ENCODE data around the gene SLC2A6. TPM values are rescaled to one million over a fixed set of nuclear protein-coding genes. Genes with fewer than 3 reads are reported as not detected.

The SLC2A6 gene
- total RNA-seq, 1 donor from 2014 or later = 4.2 TPM

DNA sequence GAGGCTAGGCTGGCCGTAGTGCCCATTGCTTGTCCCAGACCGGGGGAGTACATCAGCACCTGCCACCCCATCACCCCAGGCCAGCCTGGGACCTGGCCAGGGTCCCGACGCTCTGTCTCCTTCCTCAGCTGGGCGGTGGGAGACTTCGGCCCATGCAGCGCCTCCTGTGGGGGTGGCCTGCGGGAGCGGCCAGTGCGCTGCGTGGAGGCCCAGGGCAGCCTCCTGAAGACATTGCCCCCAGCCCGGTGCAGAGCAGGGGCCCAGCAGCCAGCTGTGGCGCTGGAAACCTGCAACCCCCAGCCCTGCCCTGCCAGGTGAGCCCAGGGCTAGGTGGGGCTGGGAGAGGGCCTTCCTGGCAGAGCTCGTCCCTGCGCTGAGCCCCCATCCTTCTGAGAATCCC, 35.7 kb downstream of the SLC2A6 start:
- intact Hi-C loops (cut with micrococcal nuclease) = no loop called here

GRCh38 chr9:133441571-133441970, 37.3 kb downstream of the SLC2A6 start:
- intact Hi-C loops (cut with micrococcal nuclease) = no loop called here

DNA sequence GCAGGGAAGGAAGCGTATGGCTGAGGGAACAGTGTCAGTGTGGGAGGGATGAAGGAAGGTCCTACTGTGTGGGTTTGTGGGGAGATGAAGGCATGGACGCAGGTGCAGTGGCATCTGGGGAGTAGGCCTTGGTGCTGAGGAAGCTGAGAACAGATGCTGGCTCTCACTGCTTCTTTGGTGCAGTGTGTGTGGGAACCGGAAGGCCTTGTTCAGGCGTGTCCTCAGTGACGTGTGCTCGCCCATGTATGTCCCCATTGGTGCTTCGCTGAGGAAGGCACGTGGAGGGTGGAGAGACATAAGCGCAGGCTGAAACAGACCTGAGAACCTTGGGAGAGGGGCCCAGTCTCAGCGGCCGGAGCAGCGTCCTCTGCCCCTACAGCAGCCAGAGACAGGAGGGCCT, 38.0 kb downstream of the SLC2A6 start:
- intact Hi-C loops (cut with micrococcal nuclease) = no loop called here

DNA sequence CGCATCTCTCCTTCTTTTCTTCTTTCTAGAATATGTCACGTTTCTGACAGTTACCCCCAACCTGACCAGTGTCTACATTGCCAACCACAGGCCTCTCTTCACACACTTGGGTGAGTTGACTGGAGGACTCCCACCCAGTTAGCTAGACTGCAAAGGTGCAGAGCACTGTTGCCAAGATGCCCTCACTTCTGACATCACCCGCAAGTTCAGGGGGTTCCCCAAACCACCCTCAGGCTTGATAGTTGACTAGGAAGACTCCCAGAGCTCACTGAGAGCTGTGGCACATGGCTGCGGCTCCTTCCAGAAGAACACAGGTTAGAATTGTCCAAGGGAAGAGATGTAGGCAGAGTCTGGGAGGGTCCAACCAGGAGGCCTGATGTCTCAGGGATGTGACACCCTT, 39.6 kb downstream of the SLC2A6 start:
- intact Hi-C loops (cut with micrococcal nuclease) = no loop called here

DNA sequence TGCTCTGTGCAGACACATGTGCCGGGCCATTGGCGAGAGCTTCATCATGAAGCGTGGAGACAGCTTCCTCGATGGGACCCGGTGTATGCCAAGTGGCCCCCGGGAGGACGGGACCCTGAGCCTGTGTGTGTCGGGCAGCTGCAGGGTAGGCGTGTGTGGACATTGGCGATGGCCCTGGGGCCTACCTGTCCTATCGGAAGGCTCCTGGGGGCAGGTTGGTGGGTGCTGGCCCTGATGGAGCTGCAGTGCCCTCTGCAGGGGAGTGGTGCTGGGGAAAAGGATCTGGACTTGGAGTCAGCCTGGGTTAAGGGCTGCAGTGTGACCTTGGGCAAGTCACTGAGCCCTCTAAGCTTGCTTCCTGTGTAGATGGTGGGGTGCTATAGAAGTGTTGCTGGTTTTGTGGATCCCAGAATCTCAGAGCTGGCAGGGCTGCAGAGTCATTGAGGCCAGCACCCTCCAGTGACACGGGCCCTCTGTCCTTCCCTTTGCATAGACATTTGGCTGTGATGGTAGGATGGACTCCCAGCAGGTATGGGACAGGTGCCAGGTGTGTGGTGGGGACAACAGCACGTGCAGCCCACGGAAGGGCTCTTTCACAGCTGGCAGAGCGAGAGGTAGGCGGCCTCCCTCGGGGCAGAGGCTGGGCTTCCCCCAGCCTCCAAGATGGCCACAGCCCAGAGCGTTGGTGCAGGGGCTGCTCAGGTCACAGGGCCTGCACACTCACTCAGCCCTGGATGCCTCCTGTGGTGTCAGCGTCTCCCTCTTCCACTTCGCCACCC, 41.0 kb downstream of the SLC2A6 start:
- intact Hi-C loops (cut with micrococcal nuclease) = no loop called here

DNA sequence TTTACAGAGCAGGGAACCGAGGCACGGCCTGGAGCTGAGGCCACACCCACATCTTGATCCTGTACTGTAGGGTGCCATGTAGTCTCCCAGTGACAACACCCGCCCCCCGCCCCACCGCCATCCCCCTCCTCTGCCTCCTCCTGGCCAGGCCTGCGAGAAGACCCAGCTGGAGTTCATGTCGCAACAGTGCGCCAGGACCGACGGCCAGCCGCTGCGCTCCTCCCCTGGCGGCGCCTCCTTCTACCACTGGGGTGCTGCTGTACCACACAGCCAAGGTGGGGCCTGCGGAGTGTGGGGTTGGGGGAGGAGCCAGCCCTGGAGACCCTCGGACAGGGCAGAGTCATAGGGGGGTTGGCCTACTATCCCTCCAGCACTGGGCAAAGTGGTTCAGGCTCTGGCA, 42.2 kb downstream of the SLC2A6 start:
- intact Hi-C loops (cut with micrococcal nuclease) = no loop called here

DNA sequence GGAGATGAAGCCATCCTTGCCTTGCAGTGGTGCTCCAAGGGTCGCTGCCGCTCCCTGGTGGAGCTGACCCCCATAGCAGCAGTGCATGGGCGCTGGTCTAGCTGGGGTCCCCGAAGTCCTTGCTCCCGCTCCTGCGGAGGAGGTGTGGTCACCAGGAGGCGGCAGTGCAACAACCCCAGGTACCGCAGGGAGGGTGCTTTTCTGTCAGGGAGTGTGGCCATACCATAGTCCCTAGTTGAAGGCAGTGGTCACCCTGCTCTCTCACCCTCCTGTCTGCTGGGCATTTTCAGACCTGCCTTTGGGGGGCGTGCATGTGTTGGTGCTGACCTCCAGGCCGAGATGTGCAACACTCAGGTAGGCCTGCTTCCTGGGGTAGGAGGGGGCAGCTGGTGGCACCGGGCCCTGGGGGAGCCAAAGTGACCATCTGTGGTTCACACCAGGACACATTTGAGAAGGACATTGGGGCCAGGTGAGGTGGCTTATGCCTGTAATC, 45.5 kb downstream of the SLC2A6 start:
- intact Hi-C loops (cut with micrococcal nuclease) = no loop called here

- intact Hi-C loops (cut with micrococcal nuclease) = no loop called here
These were observed 48.7 kb downstream of the SLC2A6 start for GRCh38 chr9:133430244-133430643.

- intact Hi-C loops (cut with micrococcal nuclease) = no loop called here
These were observed 49.2 kb downstream of the SLC2A6 start for GRCh38 chr9:133429641-133430161.

GRCh38 chr9:133429214-133429613, 49.7 kb downstream of the SLC2A6 start:
- intact Hi-C loops (cut with micrococcal nuclease) = no loop called here

DNA sequence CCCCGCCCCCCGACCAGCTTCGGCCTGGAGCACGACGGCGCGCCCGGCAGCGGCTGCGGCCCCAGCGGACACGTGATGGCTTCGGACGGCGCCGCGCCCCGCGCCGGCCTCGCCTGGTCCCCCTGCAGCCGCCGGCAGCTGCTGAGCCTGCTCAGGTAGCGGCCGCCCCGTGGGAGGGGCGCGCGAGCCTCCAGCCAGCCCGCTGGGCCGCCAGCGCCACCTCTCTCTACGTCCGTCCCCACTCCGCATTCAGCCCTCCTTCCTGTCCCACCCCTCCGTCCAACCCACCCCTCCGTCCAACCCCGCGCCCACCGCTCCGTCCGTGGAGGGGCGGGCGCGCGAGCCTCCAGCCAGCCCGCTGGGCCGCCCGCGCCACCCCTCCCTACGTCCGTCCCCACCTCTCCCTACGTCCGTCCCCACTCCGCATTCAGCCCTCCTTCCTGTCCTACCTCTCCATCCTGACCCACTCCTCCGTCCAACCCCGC, 50.2 kb downstream of the SLC2A6 start:
- intact Hi-C loops (cut with micrococcal nuclease) = no loop called here

DNA sequence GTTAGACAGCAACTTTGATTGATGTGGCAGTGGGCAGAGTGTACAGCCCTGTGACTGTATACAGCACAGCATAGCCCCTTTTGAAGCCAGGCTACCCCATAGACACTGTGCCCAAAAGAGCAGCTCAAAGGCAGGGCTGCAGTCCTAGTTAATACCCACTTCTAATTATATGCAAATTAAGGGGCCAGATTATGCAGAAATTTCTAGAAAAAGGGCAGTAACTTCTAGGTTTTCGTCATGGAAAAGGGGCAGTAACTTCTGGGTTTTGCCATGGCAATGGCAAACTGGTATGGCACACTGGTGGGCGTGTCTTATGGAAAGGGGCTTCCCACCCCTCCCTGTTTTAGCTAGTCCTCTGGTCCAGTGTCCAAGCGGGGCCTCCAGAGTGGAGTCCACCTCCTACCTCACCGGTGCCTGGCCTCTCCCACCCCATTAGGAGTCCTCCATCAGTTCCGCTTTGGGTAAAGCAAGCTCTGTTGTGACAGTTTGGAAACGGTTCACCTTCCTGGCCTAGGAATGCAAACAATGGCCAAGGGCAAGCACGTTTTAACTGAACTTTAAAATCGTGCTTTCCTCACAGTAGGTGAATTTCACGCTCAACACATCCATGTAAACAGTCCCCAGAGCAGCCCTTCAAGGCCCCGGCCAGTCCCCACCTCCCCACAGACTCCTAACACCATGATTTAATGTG, 51.1 kb downstream of the SLC2A6 start:
- intact Hi-C loops (cut with micrococcal nuclease) = no loop called here

DNA sequence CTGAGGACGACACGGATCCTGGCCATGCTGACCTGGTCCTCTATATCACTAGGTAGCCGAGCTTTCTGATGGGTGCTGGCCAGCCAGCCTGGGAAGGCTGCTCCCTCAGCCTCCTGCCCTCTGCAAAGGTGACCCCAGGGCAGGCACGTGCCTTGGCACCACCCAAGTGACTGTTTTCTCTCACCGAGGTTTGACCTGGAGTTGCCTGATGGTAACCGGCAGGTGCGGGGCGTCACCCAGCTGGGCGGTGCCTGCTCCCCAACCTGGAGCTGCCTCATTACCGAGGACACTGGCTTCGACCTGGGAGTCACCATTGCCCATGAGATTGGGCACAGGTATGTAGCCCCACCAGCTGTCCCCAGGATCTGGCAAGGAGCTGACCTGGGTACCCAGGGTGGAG, 52.9 kb downstream of the SLC2A6 start:
- intact Hi-C loops (cut with micrococcal nuclease) = no loop called here

DNA sequence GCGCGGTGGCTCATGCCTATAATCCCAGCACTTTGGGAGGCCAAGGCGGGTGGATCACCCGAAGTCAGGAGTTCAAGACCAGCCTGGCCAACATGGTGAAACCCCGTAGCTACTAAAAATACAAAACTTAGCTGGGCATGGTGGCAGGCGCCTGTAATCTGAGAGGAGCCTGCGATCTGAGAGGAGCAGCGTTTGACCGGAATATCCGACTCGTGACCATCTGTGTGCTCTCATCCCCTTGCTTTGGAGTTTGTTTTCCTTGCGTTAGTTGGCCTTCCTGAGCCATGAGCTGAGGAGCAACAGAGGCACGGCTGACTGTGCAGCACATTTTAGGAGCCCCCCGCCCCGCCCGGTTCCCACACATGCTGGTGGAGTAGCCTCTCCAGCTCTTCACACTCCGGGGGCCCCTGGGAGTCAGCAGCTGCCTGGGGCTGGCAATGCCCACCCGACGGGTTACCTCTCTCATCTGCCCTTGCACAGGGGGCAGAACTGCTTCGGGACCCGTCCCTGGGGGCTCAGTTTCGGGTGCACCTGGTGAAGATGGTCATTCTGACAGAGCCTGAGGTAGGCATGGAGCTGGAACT, 53.8 kb downstream of the SLC2A6 start:
- intact Hi-C loops (cut with micrococcal nuclease) = no loop called here

GRCh38 chr9:133424187-133424586, 54.7 kb downstream of the SLC2A6 start:
- intact Hi-C loops (cut with micrococcal nuclease) = no loop called here

DNA sequence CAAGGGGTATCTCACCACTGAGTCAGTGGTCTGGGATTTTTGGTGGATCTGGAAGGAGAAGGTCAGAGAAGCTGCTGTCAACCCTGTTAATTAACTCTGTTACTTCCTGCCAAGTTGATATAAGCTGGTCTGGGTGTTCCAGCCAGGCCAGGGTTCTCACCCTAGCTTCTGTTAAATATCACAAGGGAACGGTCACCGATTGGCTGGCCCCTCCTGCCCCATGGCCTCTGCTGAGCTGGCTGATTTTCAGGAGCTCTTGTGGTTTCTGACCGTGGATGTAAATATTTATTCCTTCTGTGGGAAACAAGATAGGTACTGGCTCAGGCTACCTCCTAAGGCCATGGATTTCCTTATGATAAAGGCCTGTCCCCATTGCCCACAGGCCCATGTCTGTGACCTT, 55.7 kb downstream of the SLC2A6 start:
- intact Hi-C loops (cut with micrococcal nuclease) = no loop called here

GRCh38 chr9:133421615-133422542, 57.0 kb downstream of the SLC2A6 start, which contains the start of gene ADAMTS13:
Gene ADAMTS13 (plus strand): TSS chr9:133422367. CDS start chr9:133422444, 77 bp downstream.
- intact Hi-C loops (cut with micrococcal nuclease) = no loop called here

All from T-helper 1 cell treated with Interleukin-12 subunit alpha and Interleukin-12 subunit beta and Interleukin-4 antibody, amounts not matched to agents 30 ng/mL and 1 ng/mL, for 36 hours (primary cell).